Erythroblast (primary cell): ENCODE results near the gene ABCA5.

Source experiments
- GATA1 ChIP-seq: IDR thresholded peaks from 2 replicates; pipeline ENCODE4 v1.6.1; 2011; ENCODE audit warnings: low read depth, mild to moderate bottlenecking, control low read depth, low read length, moderate library complexity
- POLR2A ChIP-seq: IDR thresholded peaks from 2 replicates; pipeline ENCODE4 v1.6.1; 2011; ENCODE audit warnings: mild to moderate bottlenecking, low read length

GRCh38 chr17:69245617-69246016, 81.3 kb downstream of the ABCA5 start:
- TF ChIP-seq POLR2A (no peak), GATA1 (no peak)
